Measurements from ENCODE around the gene CREB1.
A peak's percentile ranks its signal among the peaks of the same experiment; 100 is the strongest.

CREB1 gene

DNA sequence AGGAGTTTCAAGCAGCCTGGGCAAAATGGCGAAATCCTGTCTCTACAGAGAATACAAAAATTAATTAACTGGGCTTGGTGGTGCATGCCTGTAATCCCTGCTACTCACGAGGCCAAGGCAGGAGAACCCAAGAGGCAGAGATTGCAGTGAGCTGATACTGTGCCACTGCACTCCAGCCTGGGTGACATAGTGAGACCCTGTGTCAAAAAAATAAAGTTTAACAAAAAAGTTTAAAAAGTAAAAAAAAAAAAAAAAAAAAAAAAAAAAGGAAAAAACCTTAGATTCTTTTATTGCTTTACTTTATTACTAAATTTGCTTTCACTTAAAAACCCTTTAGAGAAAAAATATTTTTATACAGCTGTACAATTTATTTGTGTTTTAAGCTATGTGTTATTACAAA, 10.7 kb downstream of the CREB1 start:
- Histone ChIP-seq H3K36me3 (ENCODE audit: insufficient read depth, low read length) (peaks cover 26% of the 10 kb centered on the region), H3K27ac (no peak overlapping the region), H3K9ac (ENCODE audit: insufficient read length) (no peak overlapping the region), H3K9me3 (ENCODE audit: low read depth, low read length) (no peaks in the 10 kb centered on the region), H3K4me3 (no peak overlapping the region)
- DNase-seq (ENCODE audit: low read depth, low spot score), result no peak
- TF ChIP-seq POLR2AphosphoS5 (IDR thresholded peaks at IDR 0.05; ENCODE audit: borderline replicate concordance, low read depth, low read length) (no peak), EZH2 (IDR thresholded peaks at IDR 0.05) (no peak), FOXP2 (optimal IDR thresholded peaks at IDR 0.05; ENCODE audit: control extremely low read depth, extremely low read length, insufficient read depth) (no peak)

DNA sequence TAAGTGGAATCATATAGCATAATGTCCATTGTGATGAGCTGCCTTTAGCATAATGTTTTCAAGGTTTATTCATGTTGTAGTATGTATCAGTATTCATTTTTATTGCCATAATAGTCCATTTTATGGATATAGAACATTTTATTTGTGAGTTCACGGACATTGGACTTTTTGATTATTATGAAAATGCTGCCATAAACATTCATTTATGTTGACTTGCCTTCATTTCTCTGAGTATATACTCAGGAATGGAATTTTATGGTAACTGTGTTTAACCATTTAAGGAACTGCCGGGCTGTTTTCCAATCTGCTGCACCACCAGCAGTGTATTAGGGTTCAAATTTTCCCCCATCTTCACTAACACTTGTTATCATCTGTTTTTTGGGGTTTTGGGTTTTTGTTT, 12.2 kb downstream of the CREB1 start:
- Histone ChIP-seq H3K4me3 (no peak overlapping the region), H3K27ac (no peak overlapping the region), H3K9ac (ENCODE audit: insufficient read length) (no peak overlapping the region), H3K9me3 (ENCODE audit: low read depth, low read length) (no peaks in the 10 kb centered on the region), H3K36me3 (ENCODE audit: insufficient read depth, low read length) (peaks cover 21% of the 10 kb centered on the region)
- no peak for DNase-seq (ENCODE audit: low read depth, low spot score)
- TF ChIP-seq POLR2AphosphoS5 (IDR thresholded peaks at IDR 0.05; ENCODE audit: borderline replicate concordance, low read depth, low read length), result no peak
- TF ChIP-seq FOXP2 (optimal IDR thresholded peaks at IDR 0.05; ENCODE audit: control extremely low read depth, extremely low read length, insufficient read depth), result no peak
- TF ChIP-seq EZH2 (IDR thresholded peaks at IDR 0.05), result no peak

DNA sequence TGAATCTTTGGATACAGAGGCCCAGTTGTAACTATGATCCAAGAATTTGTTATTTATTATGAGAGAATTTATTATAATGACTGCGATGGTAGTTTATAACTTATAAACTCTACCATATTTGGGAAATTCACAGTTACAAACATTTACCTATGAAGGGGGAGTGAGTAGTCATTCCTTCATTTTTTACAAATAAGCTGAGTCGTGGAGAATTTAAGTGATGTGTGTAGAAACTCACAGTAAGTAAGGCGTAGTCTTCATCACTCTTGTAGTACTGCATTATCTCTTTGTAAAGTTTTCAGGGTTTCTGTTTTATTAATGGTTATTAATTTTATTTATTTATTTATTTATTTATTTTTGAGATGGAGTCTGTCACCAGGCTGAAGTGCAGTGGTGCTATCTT, 13.5 kb downstream of the CREB1 start:
- no peak for DNase-seq (ENCODE audit: low read depth, low spot score)
- Histone ChIP-seq H3K4me3 (no peak overlapping the region), H3K36me3 (ENCODE audit: insufficient read depth, low read length) (peaks cover 11% of the 10 kb centered on the region), H3K9me3 (ENCODE audit: low read depth, low read length) (no peaks in the 10 kb centered on the region), H3K27ac (no peak overlapping the region), H3K9ac (ENCODE audit: insufficient read length) (no peak overlapping the region)
- TF ChIP-seq FOXP2 (optimal IDR thresholded peaks at IDR 0.05; ENCODE audit: control extremely low read depth, extremely low read length, insufficient read depth), result no peak
- no peak for TF ChIP-seq POLR2AphosphoS5 (IDR thresholded peaks at IDR 0.05; ENCODE audit: borderline replicate concordance, low read depth, low read length)
- no peak for TF ChIP-seq EZH2 (IDR thresholded peaks at IDR 0.05)

DNA sequence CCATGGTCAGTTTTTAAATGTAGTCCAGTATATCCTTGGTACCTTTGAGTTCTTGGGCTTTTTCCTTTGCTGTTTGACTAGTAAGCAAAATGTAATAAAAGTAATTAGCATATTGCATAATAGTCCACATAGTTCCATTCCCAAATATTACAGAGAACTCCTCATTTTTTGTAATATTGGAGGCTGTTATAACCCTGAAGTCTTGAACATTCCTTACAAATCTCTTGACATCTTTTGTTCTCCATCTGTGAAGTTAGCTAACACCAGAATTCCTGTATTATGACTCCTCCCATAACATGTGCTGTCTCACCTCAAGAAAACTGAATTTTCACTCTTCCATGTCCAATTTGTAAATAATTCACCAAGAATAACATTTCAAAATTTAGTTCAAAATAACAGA, 17.1 kb downstream of the CREB1 start:
- Histone ChIP-seq H3K9me3 (ENCODE audit: low read depth, low read length) (no peaks in the 10 kb centered on the region), H3K36me3 (ENCODE audit: insufficient read depth, low read length) (peaks cover 8% of the 10 kb centered on the region), H3K27ac (peak overlapping the region; percentile 66), H3K4me3 (peak overlapping the region; percentile 25; the same call in 1 of the 2 replicates), H3K9ac (ENCODE audit: insufficient read length) (peak overlapping the region; percentile 21)
- TF ChIP-seq FOXP2 (optimal IDR thresholded peaks at IDR 0.05; ENCODE audit: control extremely low read depth, extremely low read length, insufficient read depth) (no peak), EZH2 (IDR thresholded peaks at IDR 0.05) (no peak), POLR2AphosphoS5 (IDR thresholded peaks at IDR 0.05; ENCODE audit: borderline replicate concordance, low read depth, low read length) (no peak)
- DNase-seq (ENCODE audit: low read depth, low spot score), result no peak

DNA sequence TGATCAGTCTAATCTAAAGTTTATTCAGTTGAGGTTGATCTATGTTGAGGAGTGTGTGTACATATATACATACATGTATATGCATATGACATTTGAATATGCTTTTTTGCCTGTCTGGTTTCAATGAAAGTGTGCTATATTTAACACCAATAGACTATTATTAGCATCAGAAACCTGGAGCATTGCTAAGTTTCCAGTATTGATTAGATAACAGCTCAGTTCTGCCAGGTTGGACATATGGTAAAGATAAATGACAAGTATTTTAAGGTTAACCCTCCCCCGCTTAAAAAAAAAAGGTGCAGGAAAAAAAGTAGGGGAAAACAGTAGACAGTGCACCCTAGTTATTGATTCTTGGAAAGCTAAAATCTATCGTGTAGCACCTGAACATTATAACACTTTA, 19.4 kb downstream of the CREB1 start:
- H3K9ac ChIP-seq (ENCODE audit: insufficient read length), result no peak overlapping the region
- H3K36me3 ChIP-seq (ENCODE audit: insufficient read depth, low read length), result peaks cover 3% of the 10 kb centered on the region
- no peaks in the 10 kb centered on the region for H3K9me3 ChIP-seq (ENCODE audit: low read depth, low read length)
- no peak for DNase-seq (ENCODE audit: low read depth, low spot score)
- H3K4me3 ChIP-seq, result no peak overlapping the region
- H3K27ac ChIP-seq, result no peak overlapping the region
- TF ChIP-seq FOXP2 (optimal IDR thresholded peaks at IDR 0.05; ENCODE audit: control extremely low read depth, extremely low read length, insufficient read depth) (no peak), POLR2AphosphoS5 (IDR thresholded peaks at IDR 0.05; ENCODE audit: borderline replicate concordance, low read depth, low read length) (no peak), EZH2 (IDR thresholded peaks at IDR 0.05) (no peak)

DNA sequence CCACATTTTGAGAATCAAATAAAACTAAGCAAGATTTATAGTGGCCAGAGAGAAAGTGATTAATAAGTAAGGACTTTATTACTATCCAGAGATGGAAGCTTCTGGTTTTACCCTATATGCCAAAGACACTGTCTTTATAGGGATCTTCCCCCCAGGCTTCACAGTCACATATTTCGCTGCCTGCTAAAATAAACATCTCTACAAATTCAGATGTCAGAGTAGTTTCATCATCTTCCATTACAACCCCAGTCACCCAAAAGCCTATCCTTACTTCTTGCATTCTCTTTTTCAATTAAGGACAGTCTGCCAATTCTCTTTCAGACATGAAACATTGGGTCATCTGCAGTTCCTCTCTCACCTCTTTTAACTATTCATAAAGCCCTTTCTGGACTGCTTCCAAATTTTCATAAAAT, 28.3 kb downstream of the CREB1 start:
- no peak overlapping the region for H3K4me3 ChIP-seq
- peaks cover 44% of the 10 kb centered on the region for H3K36me3 ChIP-seq (ENCODE audit: insufficient read depth, low read length)
- no peak overlapping the region for H3K9ac ChIP-seq (ENCODE audit: insufficient read length)
- no peak for TF ChIP-seq FOXP2 (optimal IDR thresholded peaks at IDR 0.05; ENCODE audit: control extremely low read depth, extremely low read length, insufficient read depth)
- no peak for TF ChIP-seq EZH2 (IDR thresholded peaks at IDR 0.05)
- TF ChIP-seq POLR2AphosphoS5 (IDR thresholded peaks at IDR 0.05; ENCODE audit: borderline replicate concordance, low read depth, low read length), result no peak
- peak overlapping the region; percentile 78 for H3K27ac ChIP-seq
- DNase-seq (ENCODE audit: low read depth, low spot score), result no peak
- no peaks in the 10 kb centered on the region for H3K9me3 ChIP-seq (ENCODE audit: low read depth, low read length)

DNA sequence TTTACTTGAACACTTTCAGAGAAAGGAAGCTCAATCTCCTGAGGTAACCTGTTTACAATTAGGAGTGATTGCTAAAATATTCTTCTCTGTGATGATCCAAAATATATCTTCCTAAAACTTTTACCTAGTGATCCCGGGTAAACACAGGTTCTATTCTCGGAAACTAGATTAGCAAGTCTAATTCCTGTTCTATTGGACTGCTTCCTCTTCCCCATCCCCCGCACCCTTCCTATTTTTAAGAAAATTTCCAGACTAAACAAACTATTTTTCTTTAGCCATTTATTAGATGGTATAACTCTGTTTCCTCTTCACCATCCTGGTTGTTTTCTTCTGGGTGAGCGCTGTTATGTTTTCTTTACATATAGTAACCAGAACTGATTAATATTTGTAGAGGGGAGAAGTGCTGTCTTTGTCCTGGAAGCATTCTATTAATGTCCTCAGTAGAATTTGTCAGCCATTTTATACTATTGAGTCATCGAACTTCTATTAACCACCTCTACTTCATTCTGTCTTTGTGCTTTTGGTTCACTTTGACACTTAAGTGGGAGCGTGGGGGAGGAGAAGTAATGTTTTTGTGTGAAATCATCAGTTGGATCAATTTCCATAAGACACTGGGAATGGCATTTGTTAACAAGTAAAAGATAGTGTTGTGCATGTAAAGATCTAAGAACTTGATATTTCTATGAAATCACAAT, 31.8 kb downstream of the CREB1 start:
- Histone ChIP-seq H3K27ac (0 out of 2 replicates have a peak overlapping the region, but pooled peaks have one; percentile 5), H3K36me3 (ENCODE audit: insufficient read depth, low read length) (peaks cover 51% of the 10 kb centered on the region), H3K4me3 (no peak overlapping the region), H3K9ac (ENCODE audit: insufficient read length) (no peak overlapping the region), H3K9me3 (ENCODE audit: low read depth, low read length) (no peaks in the 10 kb centered on the region)
- DNase-seq (ENCODE audit: low read depth, low spot score), result no peak
- TF ChIP-seq EZH2 (IDR thresholded peaks at IDR 0.05), result no peak
- TF ChIP-seq FOXP2 (optimal IDR thresholded peaks at IDR 0.05; ENCODE audit: control extremely low read depth, extremely low read length, insufficient read depth), result no peak
- no peak for TF ChIP-seq POLR2AphosphoS5 (IDR thresholded peaks at IDR 0.05; ENCODE audit: borderline replicate concordance, low read depth, low read length)

DNA sequence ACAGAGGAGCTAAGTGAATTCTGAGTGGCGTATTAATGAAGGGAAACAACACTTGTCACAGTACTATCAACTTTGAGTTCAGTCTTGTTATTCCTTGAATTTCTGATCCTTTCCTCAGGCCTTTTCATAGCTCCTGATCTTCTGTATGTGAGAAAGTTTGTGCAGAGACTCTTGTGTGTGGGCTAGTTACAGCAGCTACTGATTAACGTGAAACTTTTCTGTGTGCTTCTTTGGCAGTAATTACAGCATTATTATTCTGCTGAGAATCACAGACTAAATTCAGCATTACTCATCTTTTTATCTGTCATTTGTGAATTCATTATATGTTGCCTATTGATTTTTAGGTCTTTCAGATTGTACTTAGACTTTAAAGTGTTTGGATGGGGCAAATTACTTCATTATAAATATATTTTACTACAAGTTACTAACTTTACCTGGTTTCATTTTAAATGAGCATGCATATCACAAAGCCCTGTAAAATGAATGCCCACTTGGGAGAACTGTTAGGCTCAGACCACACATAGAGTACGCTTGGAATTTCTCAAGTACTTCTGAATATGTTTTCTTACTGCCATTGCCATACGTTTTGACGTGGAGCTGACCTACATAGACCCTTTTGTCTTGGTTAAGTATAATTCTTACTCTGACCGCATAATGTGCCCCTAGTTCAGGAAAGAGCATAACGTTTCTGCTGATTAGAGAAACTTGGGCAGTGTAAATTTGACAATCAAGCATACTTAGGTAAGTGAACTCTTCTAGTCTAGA, 36.2 kb downstream of the CREB1 start:
- H3K9me3 ChIP-seq (ENCODE audit: low read depth, low read length), result no peaks in the 10 kb centered on the region
- no peak for DNase-seq (ENCODE audit: low read depth, low spot score)
- H3K4me3 ChIP-seq, result no peak overlapping the region
- H3K36me3 ChIP-seq (ENCODE audit: insufficient read depth, low read length), result peaks cover 65% of the 10 kb centered on the region
- peak overlapping the region; percentile 35; the same call in 1 of the 2 replicates for H3K27ac ChIP-seq
- no peak for TF ChIP-seq FOXP2 (optimal IDR thresholded peaks at IDR 0.05; ENCODE audit: control extremely low read depth, extremely low read length, insufficient read depth)
- TF ChIP-seq POLR2AphosphoS5 (IDR thresholded peaks at IDR 0.05; ENCODE audit: borderline replicate concordance, low read depth, low read length), result no peak
- no peak for TF ChIP-seq EZH2 (IDR thresholded peaks at IDR 0.05)
- H3K9ac ChIP-seq (ENCODE audit: insufficient read length), result no peak overlapping the region
